ENCODE data around the gene SBDS. TPM values are rescaled to one million over a fixed set of nuclear protein-coding genes. Genes with fewer than 3 reads are reported as not detected.
"Not testable (repeated sequence)": the region's sequence is repeated elsewhere in the genome, so short reads cannot be mapped to it uniquely, and the experiment has no call there.

SBDS gene
- total RNA-seq, 1 experiment from 2014 or later: 37.8 TPM

GRCh38 chr7:66989552-66989951 lies 5.8 kb downstream of the SBDS start:
- not testable (repeated sequence) for H3K4me1 Mint-ChIP-seq; H3K79me2 ChIP-seq (ENCODE audit: insufficient read depth, low read length); H2BK12ac ChIP-seq (ENCODE audit: insufficient read length, low read depth, low read length); DNase-seq; H3K18ac ChIP-seq (ENCODE audit: insufficient read length, low read depth, low read length); H3K4me1 ChIP-seq (ENCODE audit: insufficient read depth, low read length); H3K27ac Mint-ChIP-seq; H3K9me3 ChIP-seq (ENCODE audit: control insufficient read depth, low read depth, low read length); H2AK5ac ChIP-seq (ENCODE audit: insufficient read length, low read length); H3K14ac ChIP-seq (ENCODE audit: insufficient read depth, low read length); H3K23ac ChIP-seq (ENCODE audit: insufficient read length, low read depth, low read length); H4K20me1 ChIP-seq (ENCODE audit: control insufficient read depth, insufficient read depth, insufficient read length); H4K8ac ChIP-seq (replicated peaks; ENCODE audit: insufficient read length, low read depth, low read length); H2AFZ ChIP-seq (ENCODE audit: low read length); H2BK120ac ChIP-seq (ENCODE audit: low read depth, low read length, poor library complexity, severe bottlenecking); H2BK5ac ChIP-seq (ENCODE audit: insufficient read length, low read length); H2BK15ac ChIP-seq (ENCODE audit: low read depth, low read length); H3T11ph ChIP-seq (ENCODE audit: low read length); H3K27ac ChIP-seq (ENCODE audit: insufficient read length, low read depth, low read length); H3K23me2 ChIP-seq (ENCODE audit: insufficient read length, low read depth, low read length, poor library complexity, severe bottlenecking); H4K5ac ChIP-seq (ENCODE audit: insufficient read length, low read depth, low read length); H3K9ac ChIP-seq (ENCODE audit: extremely low read depth, insufficient read length, low read length); H3K4me2 ChIP-seq (ENCODE audit: insufficient read depth, insufficient read length, low read length); H3K27me3 Mint-ChIP-seq (ENCODE audit: low read depth); H3K4me3 Mint-ChIP-seq; H2BK20ac ChIP-seq (ENCODE audit: low read depth, low read length, poor library complexity, severe bottlenecking); H3K9me3 Mint-ChIP-seq; H3K79me1 ChIP-seq (ENCODE audit: insufficient read depth, low read depth, low read length, poor library complexity, severe bottlenecking); H3K56ac ChIP-seq (ENCODE audit: insufficient read length, low read depth, low read length); H3K4ac ChIP-seq (ENCODE audit: low read depth, low read length); H3K27me3 ChIP-seq (ENCODE audit: insufficient read depth, low read length); H4K91ac ChIP-seq (ENCODE audit: insufficient read length, low read depth, low read length)
- no CpG with 5 or more reads among the region's 3 CpGs for whole genome bisulfite sequencing (ENCODE audit: extremely low coverage, insufficient read length, low lambda C conversion rate)
- peaks cover 12 to 45% (median 36%) of the 10 kb centered on the region in 3 experiments; a peak in 6 of 7 replicates for H3K36me3 Mint-ChIP-seq (ENCODE audit: insufficient read depth in 1 of 3, low read depth in 3 of 3)

- not testable (repeated sequence) for H2BK15ac ChIP-seq (ENCODE audit: low read depth, low read length); H3K9ac ChIP-seq (ENCODE audit: extremely low read depth, insufficient read length, low read length); H3K27me3 ChIP-seq (ENCODE audit: insufficient read depth, low read length); H3K27ac Mint-ChIP-seq; H3K23ac ChIP-seq (ENCODE audit: insufficient read length, low read depth, low read length); H4K20me1 ChIP-seq (ENCODE audit: control insufficient read depth, insufficient read depth, insufficient read length); H2BK12ac ChIP-seq (ENCODE audit: insufficient read length, low read depth, low read length); H3K79me1 ChIP-seq (ENCODE audit: insufficient read depth, low read depth, low read length, poor library complexity, severe bottlenecking); H3K56ac ChIP-seq (ENCODE audit: insufficient read length, low read depth, low read length); H2BK5ac ChIP-seq (ENCODE audit: insufficient read length, low read length); H3K4me2 ChIP-seq (ENCODE audit: insufficient read depth, insufficient read length, low read length); H4K91ac ChIP-seq (ENCODE audit: insufficient read length, low read depth, low read length); H3K23me2 ChIP-seq (ENCODE audit: insufficient read length, low read depth, low read length, poor library complexity, severe bottlenecking); H4K8ac ChIP-seq (replicated peaks; ENCODE audit: insufficient read length, low read depth, low read length); H2AK5ac ChIP-seq (ENCODE audit: insufficient read length, low read length); H3K9me3 ChIP-seq (ENCODE audit: control insufficient read depth, low read depth, low read length); H3K4me3 Mint-ChIP-seq; H3T11ph ChIP-seq (ENCODE audit: low read length); H2BK20ac ChIP-seq (ENCODE audit: low read depth, low read length, poor library complexity, severe bottlenecking); H3K4me1 Mint-ChIP-seq; H3K79me2 ChIP-seq (ENCODE audit: insufficient read depth, low read length); H3K27ac ChIP-seq (ENCODE audit: insufficient read length, low read depth, low read length); H3K18ac ChIP-seq (ENCODE audit: insufficient read length, low read depth, low read length); H3K27me3 Mint-ChIP-seq (ENCODE audit: low read depth); DNase-seq; H2BK120ac ChIP-seq (ENCODE audit: low read depth, low read length, poor library complexity, severe bottlenecking); H4K5ac ChIP-seq (ENCODE audit: insufficient read length, low read depth, low read length); H3K4me1 ChIP-seq (ENCODE audit: insufficient read depth, low read length); H3K14ac ChIP-seq (ENCODE audit: insufficient read depth, low read length); H3K4ac ChIP-seq (ENCODE audit: low read depth, low read length); H2AFZ ChIP-seq (ENCODE audit: low read length); H3K36me3 Mint-ChIP-seq (ENCODE audit: insufficient read depth in 1 of 3, low read depth in 3 of 3)
- no CpG with 5 or more reads among the region's 1 CpG for WGBS (ENCODE audit: extremely low coverage, insufficient read length, low lambda C conversion rate)
- H3K9me3 Mint-ChIP-seq: peaks cover 12 to 14% of the 10 kb centered on the region in 2 experiments
Observed at GRCh38 chr7:66980336-66980735, 15.1 kb downstream of the SBDS start.

Data from H9 (cell line).